Stimulated activated CD8-positive, alpha-beta memory T cell treated with anti-CD3 and anti-CD28 coated beads, Interleukin-4, amount 100 ng/mL, for 48 hours (primary cell): Measurements from ENCODE around the gene STK4.

Source experiments
- DNase-seq: peaks from one replicate; pipeline ENCODE4 v3.0.0-alpha.2; 2020

The STK4 gene

DNA sequence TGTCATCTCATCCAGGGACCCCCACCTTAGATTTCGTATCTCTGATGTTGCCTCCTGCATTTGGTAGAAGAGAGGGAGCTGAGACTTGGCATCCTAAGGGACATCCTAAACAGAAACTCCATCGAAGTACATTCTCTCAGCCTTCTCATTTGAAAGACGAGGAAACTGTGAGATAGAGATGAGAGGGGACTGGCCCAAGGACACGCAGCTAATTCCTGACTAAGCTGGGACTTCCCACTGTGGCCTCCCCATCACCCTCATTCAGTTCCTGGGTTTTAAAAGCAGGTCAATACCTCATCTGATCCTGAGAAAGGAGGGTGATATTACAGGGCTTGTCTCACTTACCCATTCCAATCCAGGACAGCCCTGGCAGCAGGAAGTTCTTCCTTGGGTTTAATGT, 149.5 kb downstream of the STK4 start:
- no peak for DNase-seq

DNA sequence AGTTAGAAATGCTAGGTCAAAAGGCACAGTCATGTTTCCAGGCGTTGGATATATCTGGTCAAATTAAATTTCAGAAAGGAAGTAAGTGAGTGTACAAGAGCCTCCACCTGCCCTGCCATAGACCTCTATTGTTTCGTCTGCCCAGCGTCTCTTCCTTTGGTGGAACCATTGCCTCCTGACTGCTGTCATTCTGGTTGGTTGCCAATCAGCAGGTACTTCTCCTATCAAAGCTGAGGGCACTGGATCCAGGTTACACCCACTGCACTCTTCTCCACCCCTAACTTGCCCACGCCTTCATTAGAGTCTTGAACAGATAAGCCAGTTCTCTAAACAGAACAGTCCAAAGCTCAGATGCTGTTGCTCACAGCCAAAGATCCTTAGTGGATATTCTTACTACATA, 151.3 kb downstream of the STK4 start:
- no peak for DNase-seq

GRCh38 chr20:45118028-45118427, 151.7 kb downstream of the STK4 start:
- no peak for DNase-seq

- DNase-seq = no peak
Measured at GRCh38 chr20:45119556-45120266, 153.4 kb downstream of the STK4 start.

DNA sequence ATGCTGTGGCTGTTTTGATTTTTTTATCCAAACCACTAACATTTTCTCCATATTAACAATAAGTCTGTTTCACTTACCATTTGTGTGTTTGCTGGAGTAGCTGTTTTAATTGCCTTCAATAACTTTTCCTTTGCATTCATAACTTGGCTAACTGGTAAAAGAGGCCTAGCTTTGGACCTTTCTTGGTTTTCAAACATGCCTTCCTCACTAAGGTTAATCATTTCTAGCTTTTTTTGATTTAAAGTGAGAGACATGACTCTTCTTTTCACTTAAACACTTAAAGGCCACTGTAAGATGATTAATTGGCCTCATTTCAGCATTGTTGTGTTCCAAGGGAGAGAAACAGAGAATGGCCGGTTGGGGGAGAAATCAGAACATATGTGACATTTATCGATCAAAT, 155.1 kb downstream of the STK4 start:
- DNase-seq = no peak

GRCh38 chr20:45124365-45124764, 158.1 kb downstream of the STK4 start, which contains the start of gene WFDC12:
Gene WFDC12 (minus strand): TSS chr20:45124465. CDS start chr20:45124447, 18 bp downstream.
- DNase-seq = no peak

DNA sequence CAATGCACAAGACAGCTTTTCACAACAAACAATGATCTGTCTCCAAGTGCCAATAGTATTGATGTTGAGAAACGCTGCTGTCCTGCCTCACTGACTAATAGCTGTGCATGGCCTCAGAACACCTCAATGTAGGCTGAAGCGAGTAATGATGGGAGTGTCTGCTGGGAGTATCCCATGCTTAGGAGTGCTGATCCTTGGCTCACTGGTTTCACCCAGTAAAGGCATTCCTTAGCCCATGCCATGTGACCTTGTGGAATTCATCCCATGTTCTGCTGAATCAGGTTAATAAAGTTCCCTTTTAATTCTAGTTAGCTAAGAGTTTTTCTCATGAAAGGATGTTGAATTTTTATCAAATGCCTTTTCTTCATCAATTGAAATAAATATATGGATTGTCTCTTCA, 161.8 kb downstream of the STK4 start:
- DNase-seq = no peak
